ENCODE data around the gene IFNL2. TPM values are rescaled to one million over a fixed set of nuclear protein-coding genes. Genes with fewer than 3 reads are reported as not detected.
"Not testable (repeated sequence)": the region's sequence is repeated elsewhere in the genome, so short reads cannot be mapped to it uniquely, and the experiment has no call there.

IFNL2 gene
- total RNA-seq, 2 donors from 2014 or later, result not detected

- intact Hi-C loops (cut with DNase I, micrococcal nuclease), result no loop called here
- DNase-seq (no peak), ATAC-seq (no peak)
These were observed 40.5 kb downstream of the IFNL2 start for GRCh38 chr19:39308531-39309304.

DNA sequence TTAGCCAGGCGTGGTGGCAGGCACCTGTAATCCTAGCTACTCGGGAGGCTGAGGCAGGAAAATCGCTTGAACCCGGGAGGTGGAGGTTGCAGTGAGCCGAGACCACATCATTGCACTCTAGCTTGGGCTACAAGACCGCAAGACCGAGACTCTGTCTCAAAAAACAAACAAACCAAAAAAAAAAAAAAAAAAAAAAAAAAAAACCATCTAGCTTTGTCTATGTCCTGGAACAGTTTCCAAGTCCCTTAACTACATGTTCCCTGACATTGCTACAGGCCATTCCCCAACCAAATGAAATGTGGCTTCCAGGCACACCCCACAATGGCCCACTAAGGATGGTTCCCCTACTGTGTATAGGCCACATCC is 41.1 kb downstream of the IFNL2 start:
- DNase-seq; ATAC-seq; intact Hi-C loops (cut with DNase I, micrococcal nuclease): not testable (repeated sequence)

DNA sequence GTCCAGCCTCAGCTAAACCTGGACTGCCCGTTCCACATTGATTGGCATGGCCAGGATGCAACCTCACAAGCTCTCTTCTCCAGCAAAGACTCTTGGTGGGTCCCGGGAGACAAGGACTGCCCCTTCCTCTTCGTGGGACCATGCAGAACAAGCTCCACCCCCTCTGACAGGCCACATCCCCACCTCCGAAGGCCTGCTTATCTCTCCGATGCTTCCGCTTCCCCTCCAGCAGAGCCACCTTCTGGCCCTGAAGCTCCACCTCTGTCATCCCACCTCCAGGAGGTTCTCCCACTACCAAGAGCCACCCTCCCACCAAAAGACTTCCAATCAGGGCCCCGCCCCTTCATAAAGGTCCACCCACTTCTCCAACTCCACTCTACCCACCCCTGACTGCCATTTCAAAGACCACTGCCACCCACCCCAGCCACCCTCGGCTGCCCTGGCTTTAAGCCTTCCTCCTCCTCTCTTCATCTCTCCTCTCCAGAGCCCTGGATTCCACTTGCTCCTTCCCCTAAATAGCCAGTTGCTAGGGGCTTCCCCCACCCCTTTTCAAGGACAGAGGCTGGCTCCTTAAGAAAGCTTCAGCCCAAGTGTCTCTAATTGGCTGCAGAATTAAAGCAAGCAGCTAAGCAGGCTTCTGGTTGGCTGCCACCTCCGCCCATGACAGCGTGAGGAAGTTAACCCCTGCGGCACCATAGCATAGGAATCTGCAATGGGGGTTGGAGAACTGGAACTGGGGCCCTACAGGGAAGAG is 42.5 kb downstream of the IFNL2 start:
- no peak for ATAC-seq
- intact Hi-C loops (cut with DNase I, micrococcal nuclease), result no loop called here
- DNase-seq, result no peak

DNA sequence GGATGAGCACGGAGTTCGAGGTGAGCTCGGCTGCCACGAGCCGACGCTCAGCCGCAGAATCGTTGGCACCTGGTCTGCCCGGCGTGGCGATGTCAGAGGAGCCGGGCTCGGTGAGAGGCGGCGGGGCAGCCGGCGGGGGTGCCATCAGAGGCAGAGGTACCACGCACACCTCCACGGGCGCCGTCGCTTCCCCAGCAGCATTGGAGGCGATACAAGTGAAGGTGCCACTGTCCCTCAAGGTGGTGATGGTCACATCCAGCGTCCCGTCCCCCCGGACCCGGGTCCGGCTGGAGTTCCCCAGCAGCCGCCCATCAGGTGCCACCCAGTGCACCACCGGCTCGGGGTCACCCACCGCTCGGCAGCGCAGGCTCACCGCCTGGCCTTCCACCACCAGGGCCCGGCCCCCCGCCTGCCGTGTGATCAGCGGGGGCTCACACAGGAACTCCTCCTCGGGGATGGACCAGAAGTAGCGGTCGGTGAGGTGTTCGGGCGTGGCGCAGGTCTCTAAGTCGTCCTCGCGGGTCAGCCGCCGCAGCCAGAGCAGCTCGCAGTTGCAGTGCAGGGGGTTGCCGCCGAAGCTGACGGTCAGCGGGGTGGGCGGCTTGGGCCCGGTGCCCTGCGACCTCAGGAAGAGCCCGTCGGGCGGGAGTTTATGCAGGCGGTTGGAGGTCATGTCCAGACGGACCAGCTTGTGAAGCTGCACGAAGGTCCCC is 46.0 kb downstream of the IFNL2 start:
- no peak for ATAC-seq
- no peak for DNase-seq
- intact Hi-C loops (cut with DNase I, micrococcal nuclease), result no loop called here

DNA sequence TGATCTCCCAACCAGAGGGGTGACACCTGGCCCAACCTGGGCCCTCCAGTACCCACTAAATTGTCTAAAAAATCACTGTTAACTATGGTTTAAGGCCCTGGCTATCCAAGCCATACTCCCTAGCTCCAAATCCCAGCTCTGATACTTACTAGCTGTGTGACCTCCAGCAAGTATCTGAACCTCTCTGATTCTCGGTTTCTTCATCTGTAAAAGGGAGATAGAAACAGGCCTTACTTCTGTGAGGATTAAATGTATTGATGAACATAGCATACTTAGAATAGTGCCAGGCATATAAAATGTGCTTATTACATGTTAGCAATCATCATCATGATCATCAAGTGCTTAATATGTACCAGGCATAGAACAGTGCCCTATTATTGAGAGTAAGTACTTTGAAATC is 47.7 kb downstream of the IFNL2 start:
- ATAC-seq, result no peak
- intact Hi-C loops (cut with DNase I, micrococcal nuclease), result no loop called here
- no peak for DNase-seq

DNA sequence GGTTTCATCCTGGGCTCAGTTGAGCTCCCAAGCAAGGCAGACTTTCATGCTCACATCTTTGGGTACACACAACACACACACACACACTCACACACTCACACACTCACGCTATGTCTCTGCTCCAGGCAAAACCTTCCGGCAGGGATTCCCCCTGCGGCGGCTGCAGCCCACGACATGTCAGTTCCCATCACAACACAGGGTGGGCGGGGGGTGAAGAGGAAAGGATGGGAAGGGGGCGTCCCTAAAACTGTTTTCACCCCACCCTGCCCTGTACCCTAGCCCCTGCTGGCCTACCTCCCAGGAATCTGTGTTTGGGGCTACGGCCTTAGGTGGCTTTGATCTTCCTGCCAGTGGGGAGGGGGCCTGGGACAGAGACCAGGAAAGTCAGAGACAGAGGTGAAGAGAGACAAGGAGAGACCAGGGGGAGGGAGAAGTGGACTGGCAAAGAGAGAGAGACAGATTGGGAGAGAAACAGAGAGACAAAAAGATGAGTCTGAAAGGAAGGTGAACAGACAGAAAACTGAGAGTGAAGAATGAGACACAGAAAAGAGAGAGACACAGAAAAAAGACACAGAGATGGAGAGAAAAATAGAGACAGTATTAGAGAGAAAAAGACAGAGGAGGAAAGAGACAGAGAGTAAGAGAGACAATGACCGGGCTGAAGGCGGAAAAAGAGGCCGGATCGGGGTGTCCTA is 48.6 kb downstream of the IFNL2 start:
- ATAC-seq (no peak), DNase-seq (no peak)
- intact Hi-C loops (cut with DNase I, micrococcal nuclease), result no loop called here

DNA sequence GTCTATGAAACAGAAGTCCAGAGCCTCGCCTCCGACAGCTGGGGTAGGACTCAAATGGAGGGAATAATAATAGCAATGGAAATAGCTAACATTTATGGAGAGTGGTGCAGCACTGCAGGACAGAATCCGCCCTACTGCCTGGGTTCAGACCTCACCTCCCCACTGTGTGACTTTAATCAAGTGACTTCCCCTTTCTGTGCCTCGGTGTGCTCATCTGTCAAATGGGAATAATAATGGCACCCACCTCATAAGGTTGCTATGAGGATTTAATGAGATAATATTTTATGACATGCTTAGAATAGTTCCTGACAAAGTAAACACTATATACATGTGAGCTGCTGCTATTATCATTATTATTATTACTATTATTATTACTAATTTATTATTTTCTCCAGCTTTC is 49.3 kb downstream of the IFNL2 start:
- DNase-seq (no peak), ATAC-seq (no peak)
- intact Hi-C loops (cut with DNase I, micrococcal nuclease), result no loop called here

- ATAC-seq, result no peak
- intact Hi-C loops (cut with DNase I, micrococcal nuclease), result no loop called here
These were observed 49.9 kb downstream of the IFNL2 start for GRCh38 chr19:39318071-39318470.

GRCh38 chr19:39318690-39319089 is 50.5 kb downstream of the IFNL2 start:
- DNase-seq (no peak), ATAC-seq (no peak)
- intact Hi-C loops (cut with DNase I, micrococcal nuclease), result no loop called here

More at GRCh38 chr19:39318071-39318470, 49.9 kb downstream of the IFNL2 start:
- DNase-seq, result no peak

GRCh38 chr19:39319098-39319891 is 51.1 kb downstream of the IFNL2 start:
- intact Hi-C loops (cut with DNase I, micrococcal nuclease), result no loop called here
- no peak for DNase-seq
- no peak for ATAC-seq

Other genes starting within 250 kb of the IFNL2 start
- gene FBXO27, start 235.8 kb upstream of the IFNL2 start, total RNA-seq, result 1 to 10 TPM in 1 of 2 donors, not detected in 1; 2.8 TPM
- gene ACP7, start 184.0 kb upstream of the IFNL2 start, total RNA-seq, result not detected
- gene PAK4, start 142.6 kb upstream of the IFNL2 start, total RNA-seq, result 10 to 100 TPM; 85.0 to 96.9 TPM
- not detected for gene NCCRP1, start 71.4 kb upstream of the IFNL2 start, total RNA-seq
- gene SYCN, start 64.1 kb upstream of the IFNL2 start, total RNA-seq, result not detected
- not detected for gene IFNL3, start 23.4 kb upstream of the IFNL2 start, total RNA-seq
- gene IFNL4, start 19.5 kb upstream of the IFNL2 start, total RNA-seq, result not detected
- not detected for gene IFNL1, start 28.0 kb downstream of the IFNL2 start, total RNA-seq
- under 1 TPM; 0.18 to 0.61 TPM for gene LRFN1, start 52.5 kb downstream of the IFNL2 start, total RNA-seq
- gene GMFG, start 67.6 kb downstream of the IFNL2 start, total RNA-seq, result 10 to 100 TPM in 1 of 2 donors, 1 to 10 TPM in 1; 7.0 to 17.8 TPM
- 10 to 100 TPM; 65.2 to 72.2 TPM for gene SAMD4B, start 74.0 kb downstream of the IFNL2 start, total RNA-seq
- 10 to 100 TPM; 30.5 to 31.2 TPM for gene PAF1, start 122.7 kb downstream of the IFNL2 start, total RNA-seq
- 10 to 100 TPM; 30.4 to 32.4 TPM for gene MED29, start 123.0 kb downstream of the IFNL2 start, total RNA-seq
- gene ZFP36, start 138.5 kb downstream of the IFNL2 start, total RNA-seq, result 100 to 1,000 TPM; 152 to 391 TPM
- 1 to 10 TPM; 6.2 to 9.3 TPM for gene PLEKHG2, start 144.3 kb downstream of the IFNL2 start, total RNA-seq
- 1,000 to 10,000 TPM; 1,556 to 1,578 TPM for gene RPS16, start 167.6 kb downstream of the IFNL2 start, total RNA-seq
- gene SUPT5H, start 177.2 kb downstream of the IFNL2 start, total RNA-seq, result 100 to 1,000 TPM in 1 of 2 donors, 10 to 100 TPM in 1; 89.1 to 101 TPM
- gene TIMM50, start 212.4 kb downstream of the IFNL2 start, total RNA-seq, result 10 to 100 TPM; 40.8 to 47.8 TPM
- gene DLL3, start 230.6 kb downstream of the IFNL2 start, total RNA-seq, result under 1 TPM in 1 of 2 donors, not detected in 1; 0.12 TPM
- not detected for gene SELENOV, start 246.7 kb downstream of the IFNL2 start, total RNA-seq

Measured in left colon (tissue), 2 donors.